Mesothelial cell of epicardium (in vitro differentiated cells): ENCODE results near the gene CLIP2. TPM values are rescaled to one million over a fixed set of nuclear protein-coding genes. Genes with fewer than 3 reads are reported as not detected.

ENCODE experiments used
- DNase-seq, 2 experiments: peaks; one replicate each; pipeline ENCODE4 v3.0.0; 2021; ENCODE audit warnings: low spot score in 2 of 2; ENCODE audit not compliant: unreplicated experiment in 2 of 2
- H3K27ac Mint-ChIP-seq: 2 replicates; pipeline ENCODE4 v1.8.0; 2021; ENCODE audit warnings: mixed read lengths
- H3K27me3 Mint-ChIP-seq: 2 replicates; pipeline ENCODE4 v1.8.0; 2021; ENCODE audit warnings: low read depth, mixed read lengths
- H3K36me3 Mint-ChIP-seq: 2 replicates; pipeline ENCODE4 v1.8.0; 2021; ENCODE audit warnings: mixed read lengths
- H3K4me1 Mint-ChIP-seq: 2 replicates; pipeline ENCODE4 v1.8.0; 2021; ENCODE audit warnings: mixed read lengths
- H3K4me3 Mint-ChIP-seq: 2 replicates; pipeline ENCODE4 v1.8.0; 2021; ENCODE audit warnings: mild to moderate bottlenecking, moderate library complexity, mixed read lengths
- H3K9me3 Mint-ChIP-seq: 2 replicates; pipeline ENCODE4 v1.8.0; 2021; ENCODE audit warnings: mixed read lengths
- CTCF ChIP-seq: fragments of 200-600 bp; sonication (generic); IDR thresholded peaks from one replicate; pipeline ENCODE4 v1.5.0; 2021; ENCODE audit warnings: antibody characterized with exemption; ENCODE audit not compliant: unreplicated experiment
- total RNA-seq: library from RNA; stranded (reverse); gene quantifications from 3 replicates; pipeline ENCODE4 v1.2.1, GENCODE V29; 2021

Gene CLIP2
- total RNA-seq, 1 donor from 2014 or later, result 40.2 TPM

- H3K27me3 Mint-ChIP-seq, result peaks cover 2% of the 10 kb centered on the region
- no peaks in the 10 kb centered on the region for H3K9me3 Mint-ChIP-seq
- DNase-seq, result no peak
- H3K27ac Mint-ChIP-seq, result peak overlapping the region; percentile 39
- peaks cover 2% of the 10 kb centered on the region for H3K36me3 Mint-ChIP-seq
- peaks cover 11% of the 10 kb centered on the region for H3K4me1 Mint-ChIP-seq
- no peak overlapping the region for H3K4me3 Mint-ChIP-seq
- no peak for TF ChIP-seq CTCF
Measured at GRCh38 chr7:74294191-74294998, 5.2 kb downstream of the CLIP2 start.

GRCh38 chr7:74297516-74298233, 8.5 kb downstream of the CLIP2 start:
- Mint-ChIP-seq H3K4me1 (peaks cover 4% of the 10 kb centered on the region), H3K27ac (no peak overlapping the region), H3K27me3 (no peaks in the 10 kb centered on the region), H3K36me3 (peaks cover 2% of the 10 kb centered on the region), H3K4me3 (no peak overlapping the region), H3K9me3 (no peaks in the 10 kb centered on the region)
- TF ChIP-seq CTCF, result no peak
- no peak for DNase-seq

DNA sequence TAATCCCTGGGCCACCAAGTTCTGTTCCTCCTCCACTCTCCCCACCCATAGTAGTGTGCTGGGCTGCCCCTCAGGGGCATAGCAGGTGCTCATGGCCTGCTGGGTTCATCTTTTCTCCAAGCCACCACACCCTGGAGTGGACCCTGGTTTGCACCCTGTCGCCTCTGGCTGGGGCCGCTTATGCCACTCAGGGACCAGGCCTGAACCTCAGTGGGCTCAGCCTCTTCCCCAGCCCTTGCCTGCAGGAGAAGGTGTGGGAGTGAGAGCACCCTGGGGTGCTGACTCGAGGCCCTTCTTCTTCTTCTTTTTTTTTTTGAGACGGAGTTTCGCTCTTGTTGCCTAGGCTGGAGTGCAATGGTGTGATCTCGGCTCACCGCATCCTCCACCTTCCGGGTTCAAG, 10.2 kb downstream of the CLIP2 start:
- no peak overlapping the region for H3K27ac Mint-ChIP-seq
- H3K36me3 Mint-ChIP-seq, result peaks cover 2% of the 10 kb centered on the region
- H3K9me3 Mint-ChIP-seq, result no peaks in the 10 kb centered on the region
- TF ChIP-seq CTCF, result no peak
- H3K4me3 Mint-ChIP-seq, result no peak overlapping the region
- no peak for DNase-seq
- peaks cover 4% of the 10 kb centered on the region for H3K4me1 Mint-ChIP-seq
- no peaks in the 10 kb centered on the region for H3K27me3 Mint-ChIP-seq

DNA sequence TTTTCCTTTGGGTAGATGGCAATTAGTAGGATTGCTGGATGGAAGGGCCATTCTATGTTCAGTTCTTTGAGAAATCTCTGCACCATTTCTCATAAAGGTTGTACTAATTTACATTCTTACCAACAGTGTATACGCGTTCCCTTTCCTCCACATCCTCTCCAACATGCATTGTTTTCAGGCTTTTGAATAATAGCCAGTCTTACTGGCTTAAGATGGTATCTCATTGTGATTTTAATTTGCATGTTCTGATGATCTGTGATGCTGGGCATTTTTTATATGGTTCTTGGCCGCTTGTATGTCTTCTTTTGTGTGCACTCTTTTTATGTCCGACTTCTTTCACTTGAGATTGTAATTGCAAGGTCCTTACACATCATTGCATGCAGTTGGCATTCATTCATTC, 11.7 kb downstream of the CLIP2 start:
- DNase-seq, result no peak
- TF ChIP-seq CTCF, result no peak
- Mint-ChIP-seq H3K27me3 (no peaks in the 10 kb centered on the region), H3K36me3 (peaks cover under 1% of the 10 kb centered on the region), H3K9me3 (no peaks in the 10 kb centered on the region), H3K4me3 (no peak overlapping the region), H3K4me1 (no peaks in the 10 kb centered on the region), H3K27ac (no peak overlapping the region)

- Mint-ChIP-seq H3K36me3 (no peaks in the 10 kb centered on the region), H3K4me3 (no peak overlapping the region), H3K27me3 (no peaks in the 10 kb centered on the region), H3K9me3 (no peaks in the 10 kb centered on the region), H3K27ac (no peak overlapping the region), H3K4me1 (peaks cover 6% of the 10 kb centered on the region)
- no peak for DNase-seq
- no peak for TF ChIP-seq CTCF
Measured at GRCh38 chr7:74302745-74303221, 13.6 kb downstream of the CLIP2 start.
